Osteoblast (primary cell): ENCODE results near the gene RSPH10B. TPM values are rescaled to one million over a fixed set of nuclear protein-coding genes. Genes with fewer than 3 reads are reported as not detected.
"Not testable (repeated sequence)": the region's sequence is repeated elsewhere in the genome, so short reads cannot be mapped to it uniquely, and the experiment has no call there.

ENCODE experiments used
- DNase-seq: peaks from one replicate; pipeline ENCODE4 v3.0.0; 2011; ENCODE audit warnings: low spot score, mixed read lengths; ENCODE audit not compliant: insufficient read length; ENCODE audit errors: missing footprints
- H2AFZ ChIP-seq: 2 replicates; pipeline ENCODE4 v1.6.0; 2011; ENCODE audit warnings: mild to moderate bottlenecking, low read length
- H3K27ac ChIP-seq: 2 replicates; pipeline ENCODE4 v1.5.1; 2011; ENCODE audit warnings: mild to moderate bottlenecking, low read depth, low read length, moderate library complexity
- H3K27me3 ChIP-seq: 2 replicates; pipeline ENCODE4 v1.6.0; 2012; ENCODE audit warnings: mild to moderate bottlenecking, control low read depth, inconsistent platforms, low read length, moderate library complexity; ENCODE audit not compliant: insufficient read depth
- H3K36me3 ChIP-seq: 2 replicates; pipeline ENCODE4 v1.5.1; 2011; ENCODE audit warnings: mild to moderate bottlenecking, low read length, control low read depth, moderate library complexity; ENCODE audit not compliant: insufficient read depth
- H3K4me1 ChIP-seq: 2 replicates; pipeline ENCODE4 v1.5.1; 2011; ENCODE audit warnings: mild to moderate bottlenecking, low read length, control low read depth, moderate library complexity; ENCODE audit not compliant: insufficient read depth
- H3K4me2 ChIP-seq: 2 replicates; pipeline ENCODE4 v1.6.0; 2011; ENCODE audit warnings: mild to moderate bottlenecking, low read length; ENCODE audit not compliant: insufficient read depth
- H3K4me3 ChIP-seq: fragments of 200-600 bp; sonication (generic); 3 replicates; pipeline ENCODE4 v1.5.1; 2012; ENCODE audit warnings: mild to moderate bottlenecking, low read length, inconsistent platforms; ENCODE audit not compliant: insufficient read depth
- H3K79me2 ChIP-seq: 2 replicates; pipeline ENCODE4 v1.6.0; 2012; ENCODE audit warnings: mild to moderate bottlenecking, low read length, control low read depth, inconsistent platforms; ENCODE audit not compliant: insufficient read depth
- H3K9me3 ChIP-seq: 2 replicates; pipeline ENCODE4 v1.5.1; 2011; ENCODE audit warnings: low read depth, low read length, control low read depth
- H4K20me1 ChIP-seq: 2 replicates; pipeline ENCODE4 v1.6.0; 2012; ENCODE audit warnings: mild to moderate bottlenecking, low read length, control low read depth; ENCODE audit not compliant: insufficient read depth
- total RNA-seq: library from RNA; depleted of rRNA; stranded (reverse); fragments of >200 nt; gene quantifications from 2 replicates; pipeline ENCODE4 v1.2.3, GENCODE V29; 2012
- TF ChIP-seq, protein P1 (sequence below): IDR thresholded peaks from 2 replicates; pipeline ENCODE4 v1.5.1; 2011; ENCODE audit warnings: mild to moderate bottlenecking, low read depth, low read length, moderate library complexity; ENCODE audit errors: extremely low read depth

RSPH10B gene
- total RNA-seq, 1 donor = not detected

DNA sequence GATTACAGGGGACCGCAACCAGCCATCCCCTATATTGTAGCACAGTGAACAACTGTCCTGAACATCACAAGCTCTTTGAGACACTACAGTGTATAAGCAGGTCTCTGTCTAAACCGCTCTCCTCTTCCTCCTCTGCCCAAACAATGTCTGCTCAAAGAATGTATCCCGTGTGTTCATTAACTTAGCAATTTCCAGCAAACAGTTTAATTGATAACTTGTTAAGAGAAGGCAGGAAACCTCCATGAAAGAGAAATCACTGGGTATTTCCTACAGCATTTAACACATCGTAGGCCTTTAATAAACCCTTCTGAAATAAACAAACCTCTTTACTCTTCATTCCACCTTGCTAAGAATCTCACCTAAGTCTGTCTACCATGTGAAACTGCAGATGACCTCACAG is 36.9 kb upstream of the RSPH10B start:
- Histone ChIP-seq H3K9me3 (no peaks in the 10 kb centered on the region), H2AFZ (no peak overlapping the region), H3K36me3 (peaks cover 14% of the 10 kb centered on the region), H3K27ac (peak overlapping the region; percentile 37), H4K20me1 (no peaks in the 10 kb centered on the region), H3K27me3 (no peaks in the 10 kb centered on the region), H3K4me1 (peaks cover 19% of the 10 kb centered on the region), H3K4me3 (no peak overlapping the region), H3K4me2 (no peak overlapping the region), H3K79me2 (peaks cover 47% of the 10 kb centered on the region)
- no peak for DNase-seq
- TF ChIP-seq, protein P1, sequence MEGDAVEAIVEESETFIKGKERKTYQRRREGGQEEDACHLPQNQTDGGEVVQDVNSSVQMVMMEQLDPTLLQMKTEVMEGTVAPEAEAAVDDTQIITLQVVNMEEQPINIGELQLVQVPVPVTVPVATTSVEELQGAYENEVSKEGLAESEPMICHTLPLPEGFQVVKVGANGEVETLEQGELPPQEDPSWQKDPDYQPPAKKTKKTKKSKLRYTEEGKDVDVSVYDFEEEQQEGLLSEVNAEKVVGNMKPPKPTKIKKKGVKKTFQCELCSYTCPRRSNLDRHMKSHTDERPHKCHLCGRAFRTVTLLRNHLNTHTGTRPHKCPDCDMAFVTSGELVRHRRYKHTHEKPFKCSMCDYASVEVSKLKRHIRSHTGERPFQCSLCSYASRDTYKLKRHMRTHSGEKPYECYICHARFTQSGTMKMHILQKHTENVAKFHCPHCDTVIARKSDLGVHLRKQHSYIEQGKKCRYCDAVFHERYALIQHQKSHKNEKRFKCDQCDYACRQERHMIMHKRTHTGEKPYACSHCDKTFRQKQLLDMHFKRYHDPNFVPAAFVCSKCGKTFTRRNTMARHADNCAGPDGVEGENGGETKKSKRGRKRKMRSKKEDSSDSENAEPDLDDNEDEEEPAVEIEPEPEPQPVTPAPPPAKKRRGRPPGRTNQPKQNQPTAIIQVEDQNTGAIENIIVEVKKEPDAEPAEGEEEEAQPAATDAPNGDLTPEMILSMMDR = no peak

DNA sequence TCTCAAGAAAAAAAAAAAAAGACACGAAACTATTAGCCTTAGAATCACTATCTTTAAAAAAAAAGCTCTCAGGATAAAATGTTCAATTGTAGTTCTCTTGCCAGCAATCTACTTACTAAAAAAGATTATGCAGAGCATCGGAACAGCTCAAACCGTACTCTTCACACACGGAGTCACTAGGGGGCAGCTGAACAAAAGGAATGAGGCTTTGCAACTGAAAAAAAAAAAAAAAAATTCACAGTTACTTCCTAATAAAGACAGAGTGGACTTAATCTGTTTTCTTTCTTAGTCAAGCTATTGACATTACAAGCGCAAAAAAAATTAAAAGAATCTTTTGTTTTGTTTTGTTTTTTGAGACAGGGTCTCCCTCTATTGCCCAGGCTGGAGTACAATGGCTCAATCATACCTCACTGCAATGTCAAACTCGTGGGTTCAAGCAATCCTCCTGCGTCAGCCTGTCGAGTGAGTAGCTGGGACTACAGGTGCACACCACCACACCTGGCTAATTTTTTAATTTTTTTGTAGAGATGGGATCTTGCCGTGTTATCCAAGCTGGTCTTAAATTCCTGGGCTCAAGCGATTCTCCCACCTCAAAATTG is 26.8 kb upstream of the RSPH10B start:
- no peaks in the 10 kb centered on the region for H3K9me3 ChIP-seq
- H3K4me2 ChIP-seq = no peak overlapping the region
- H3K27me3 ChIP-seq = no peaks in the 10 kb centered on the region
- H2AFZ ChIP-seq = no peak overlapping the region
- H3K79me2 ChIP-seq = no peaks in the 10 kb centered on the region
- H3K27ac ChIP-seq = no peak overlapping the region
- TF ChIP-seq, protein P1 = peak; percentile 70
- H4K20me1 ChIP-seq = no peaks in the 10 kb centered on the region
- DNase-seq = peak; percentile 87
- H3K4me3 ChIP-seq = no peak overlapping the region
- H3K4me1 ChIP-seq = no peaks in the 10 kb centered on the region
- H3K36me3 ChIP-seq = peaks cover 22% of the 10 kb centered on the region

- not testable (repeated sequence) for H3K9me3 ChIP-seq, H2AFZ ChIP-seq, H3K4me1 ChIP-seq, H3K4me3 ChIP-seq, H3K4me2 ChIP-seq, H3K27me3 ChIP-seq, H3K27ac ChIP-seq, H3K79me2 ChIP-seq, DNase-seq, H4K20me1 ChIP-seq
- H3K36me3 ChIP-seq = peaks cover 22% of the 10 kb centered on the region
Measured at GRCh38 chr7:5987061-5987460, 16.6 kb upstream of the RSPH10B start.

DNA sequence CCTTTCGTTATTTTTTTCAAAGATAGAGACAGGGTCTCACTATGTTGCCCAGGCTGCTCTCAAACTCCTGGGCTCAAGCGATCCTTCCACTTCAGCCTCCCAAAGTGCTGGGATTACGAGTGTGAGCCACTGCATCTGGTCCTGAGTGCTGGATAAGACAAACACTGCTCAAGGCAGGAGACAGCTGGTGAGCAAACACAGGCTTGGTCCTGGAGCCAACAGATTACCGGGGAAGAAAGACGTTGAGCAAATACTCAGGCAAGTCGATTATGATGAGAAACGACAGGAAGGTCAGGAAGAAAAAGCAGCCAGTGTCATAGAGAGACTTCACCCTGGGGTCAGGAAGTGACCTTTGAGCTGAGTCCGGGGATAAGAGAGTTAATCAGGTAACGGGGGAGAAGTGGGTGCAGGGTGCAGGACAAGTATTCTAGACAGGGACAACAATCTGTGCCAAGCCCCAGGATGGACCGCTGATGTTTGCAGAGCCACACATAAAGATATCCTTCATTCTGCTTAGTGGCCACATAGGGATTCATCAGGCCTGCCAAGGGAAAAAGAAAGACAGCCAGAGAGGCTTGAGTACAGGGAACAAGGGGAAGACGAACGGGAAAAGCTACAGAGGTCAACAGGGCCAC is 9.3 kb upstream of the RSPH10B start:
- not testable (repeated sequence) for DNase-seq, H3K4me1 ChIP-seq, H3K4me2 ChIP-seq, H4K20me1 ChIP-seq, H3K9me3 ChIP-seq, H3K27me3 ChIP-seq, H3K4me3 ChIP-seq, H3K36me3 ChIP-seq, H3K79me2 ChIP-seq, H2AFZ ChIP-seq, H3K27ac ChIP-seq

- H2AFZ ChIP-seq, H3K4me2 ChIP-seq, DNase-seq, H3K4me3 ChIP-seq, H3K27me3 ChIP-seq, H3K36me3 ChIP-seq, H3K9me3 ChIP-seq, H3K27ac ChIP-seq, H3K4me1 ChIP-seq, H3K79me2 ChIP-seq, H4K20me1 ChIP-seq: not testable (repeated sequence)
Measured at GRCh38 chr7:5973580-5973979, 3.1 kb upstream of the RSPH10B start.

DNA sequence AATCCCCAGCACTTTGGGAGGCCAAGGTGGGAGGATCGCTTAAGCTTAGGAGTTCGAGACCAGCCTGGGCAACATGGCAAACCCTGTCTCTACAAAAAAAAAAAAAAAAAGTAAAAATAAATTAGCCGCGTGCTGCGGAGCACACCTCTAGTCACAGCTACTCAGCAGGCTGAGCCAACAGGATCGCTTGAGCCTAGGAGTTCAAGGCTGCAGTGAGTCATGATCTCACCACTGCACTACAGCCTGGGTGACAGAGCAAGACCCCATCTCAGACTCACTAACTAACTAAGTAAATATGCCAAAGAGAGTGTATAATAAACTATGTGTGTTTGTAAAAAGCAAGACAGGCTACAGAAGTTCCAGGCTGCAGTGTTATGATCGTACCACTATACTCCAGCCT is 6.7 kb downstream of the RSPH10B start:
- not testable (repeated sequence) for H2AFZ ChIP-seq, H3K4me2 ChIP-seq, H4K20me1 ChIP-seq, H3K4me1 ChIP-seq, H3K27me3 ChIP-seq, H3K27ac ChIP-seq, DNase-seq, H3K9me3 ChIP-seq, H3K79me2 ChIP-seq, H3K4me3 ChIP-seq, H3K36me3 ChIP-seq

- DNase-seq, H3K79me2 ChIP-seq, H3K27ac ChIP-seq, H3K9me3 ChIP-seq, H3K4me3 ChIP-seq, H2AFZ ChIP-seq, H3K4me2 ChIP-seq, H3K27me3 ChIP-seq, H3K36me3 ChIP-seq, H4K20me1 ChIP-seq, H3K4me1 ChIP-seq: not testable (repeated sequence)
Measured at GRCh38 chr7:5963205-5963604, 7.3 kb downstream of the RSPH10B start.
